Smooth muscle cell (in vitro differentiated cells): ENCODE measurements around the gene GALT. TPM values are rescaled to one million over a fixed set of nuclear protein-coding genes. Genes with fewer than 3 reads are reported as not detected.

ENCODE experiments used
- DNase-seq: peaks from one replicate; lab custom pipeline; 2025; ENCODE audit not compliant: unreplicated experiment; lab: John Stamatoyannopoulos, UW
- H2AFZ ChIP-seq: fragments of 200-600 bp; sonication (generic); 2 replicates; pipeline ENCODE4 v1.6.0; 2016; ENCODE audit warnings: antibody characterized with exemption, low read depth, mild to moderate bottlenecking
- H3F3A ChIP-seq: fragments of 200-600 bp; sonication (generic); 2 replicates; pipeline ENCODE4 v1.6.0; 2017; ENCODE audit warnings: antibody characterized with exemption, low read depth
- H3K27ac ChIP-seq: fragments of 200-600 bp; sonication (generic); 2 replicates; pipeline ENCODE4 v1.5.1; 2016; ENCODE audit warnings: low read depth, mild to moderate bottlenecking
- H3K27me3 ChIP-seq: fragments of 200-600 bp; sonication (generic); 2 replicates; pipeline ENCODE4 v1.6.1; 2016; ENCODE audit warnings: low read depth, mild to moderate bottlenecking
- H3K36me3 ChIP-seq: fragments of 200-600 bp; sonication (generic); 2 replicates; pipeline ENCODE4 v1.5.1; 2016; ENCODE audit warnings: low read depth
- H3K4me1 ChIP-seq: fragments of 200-600 bp; sonication (generic); 2 replicates; pipeline ENCODE4 v1.5.1; 2016; ENCODE audit warnings: low read depth
- H3K4me2 ChIP-seq: fragments of 200-600 bp; sonication (generic); 2 replicates; pipeline ENCODE4 v1.6.0; 2016; ENCODE audit warnings: mild to moderate bottlenecking
- H3K4me3 ChIP-seq: fragments of 200-600 bp; sonication (generic); 2 replicates; pipeline ENCODE4 v1.5.1; 2016; ENCODE audit warnings: mild to moderate bottlenecking
- H3K79me2 ChIP-seq: fragments of 200-600 bp; sonication (generic); 2 replicates; pipeline ENCODE4 v1.6.0; 2016; ENCODE audit warnings: low read depth, mild to moderate bottlenecking
- H3K9ac ChIP-seq: fragments of 200-600 bp; sonication (generic); 2 replicates; pipeline ENCODE4 v1.6.0; 2016; ENCODE audit warnings: low read depth
- H3K9me3 ChIP-seq: fragments of 200-600 bp; sonication (generic); replicated peaks from 2 replicates; pipeline ENCODE4 v1.5.1; 2016; ENCODE audit warnings: low read depth
- H4K20me1 ChIP-seq: fragments of 200-600 bp; sonication (generic); 2 replicates; pipeline ENCODE4 v1.6.0; 2016; ENCODE audit warnings: low read depth
- WGBS: methylation state at CpG from one replicate; pipeline ENCODE4 v1.1.7; 2016; ENCODE audit warnings: low lambda C conversion rate; 5-methylcytosine and 5-hydroxymethylcytosine counted together
- polyA plus RNA-seq: library from polyadenylated mRNA; unstranded; fragments of >200 nt; fragmentation: Nextera tagmentation; extraction: Ambion mirVana; gene quantifications from 2 replicates; pipeline ENCODE4 v1.2.1, GENCODE V29; 2016
- total RNA-seq: library from RNA; depleted of rRNA; stranded (reverse); fragments of >200 nt; gene quantifications from 2 replicates; pipeline ENCODE4 v1.2.3, GENCODE V29; 2014
- TF ChIP-seq, protein P1 (sequence below): fragments of 200-600 bp; sonication (generic); IDR thresholded peaks from 2 replicates; pipeline ENCODE4 v1.5.1; 2017; ENCODE audit warnings: borderline replicate concordance, mild to moderate bottlenecking, antibody characterized with exemption; ENCODE audit not compliant: insufficient read depth, poor library complexity, severe bottlenecking

GALT gene
- total and polyA plus RNA-seq, 2 experiments from 2014 or later: 32.9 to 46.4 TPM

DNA sequence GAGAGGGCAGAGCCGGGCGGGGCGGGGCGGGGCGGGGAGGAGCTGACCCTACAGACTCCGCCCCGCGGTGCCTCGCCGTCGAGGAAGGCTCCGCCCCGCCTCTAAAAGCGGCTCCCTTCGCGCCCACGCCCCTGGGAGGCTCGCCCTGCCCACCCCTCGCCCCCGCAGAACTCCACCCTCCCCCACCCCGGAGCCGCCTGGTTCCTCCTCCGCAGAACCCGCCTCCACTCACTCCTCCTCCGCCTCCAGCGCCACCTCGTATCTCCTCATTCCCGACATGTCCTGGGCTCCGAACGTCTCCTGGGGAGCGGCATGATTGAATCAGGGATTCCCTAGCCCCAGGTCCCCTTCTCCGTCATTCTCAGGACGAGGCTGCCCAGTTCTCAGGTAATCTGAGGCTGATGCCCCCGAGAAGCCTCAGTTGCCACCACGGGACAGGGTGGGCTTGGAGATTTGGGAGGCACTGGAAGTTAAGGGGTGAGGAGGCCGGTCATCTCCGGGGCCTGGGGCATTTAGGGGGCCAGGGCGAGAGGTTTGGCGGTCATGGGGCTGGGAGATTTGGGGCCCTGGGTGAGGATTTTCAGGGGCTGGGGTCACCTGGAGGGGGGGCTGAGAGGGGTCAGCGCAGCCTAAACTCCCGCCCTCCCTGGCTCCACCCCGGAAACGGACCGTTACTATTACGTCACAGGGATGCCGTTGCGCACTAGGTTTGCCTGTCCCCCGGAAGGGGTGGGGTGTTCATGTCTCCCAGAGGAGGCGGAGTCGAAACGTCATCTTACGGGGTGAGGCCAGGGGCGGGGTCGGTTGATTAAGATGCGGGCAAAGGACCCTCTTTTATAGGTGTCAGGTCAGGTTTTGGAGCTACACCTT, 19.1 kb downstream of the GALT start:
- H2AFZ ChIP-seq: peak overlapping the region; percentile 56
- H3K4me2 ChIP-seq: peak overlapping the region; percentile 86
- WGBS: 2% methylated on average over 29 of the region's 55 CpGs
- H3K9ac ChIP-seq: peak overlapping the region; percentile 89
- H3K27ac ChIP-seq: peak overlapping the region; percentile 93
- H4K20me1 ChIP-seq: no peaks in the 10 kb centered on the region
- H3K9me3 ChIP-seq: no peaks in the 10 kb centered on the region
- peak; percentile 84 for DNase-seq
- TF ChIP-seq, protein P1, sequence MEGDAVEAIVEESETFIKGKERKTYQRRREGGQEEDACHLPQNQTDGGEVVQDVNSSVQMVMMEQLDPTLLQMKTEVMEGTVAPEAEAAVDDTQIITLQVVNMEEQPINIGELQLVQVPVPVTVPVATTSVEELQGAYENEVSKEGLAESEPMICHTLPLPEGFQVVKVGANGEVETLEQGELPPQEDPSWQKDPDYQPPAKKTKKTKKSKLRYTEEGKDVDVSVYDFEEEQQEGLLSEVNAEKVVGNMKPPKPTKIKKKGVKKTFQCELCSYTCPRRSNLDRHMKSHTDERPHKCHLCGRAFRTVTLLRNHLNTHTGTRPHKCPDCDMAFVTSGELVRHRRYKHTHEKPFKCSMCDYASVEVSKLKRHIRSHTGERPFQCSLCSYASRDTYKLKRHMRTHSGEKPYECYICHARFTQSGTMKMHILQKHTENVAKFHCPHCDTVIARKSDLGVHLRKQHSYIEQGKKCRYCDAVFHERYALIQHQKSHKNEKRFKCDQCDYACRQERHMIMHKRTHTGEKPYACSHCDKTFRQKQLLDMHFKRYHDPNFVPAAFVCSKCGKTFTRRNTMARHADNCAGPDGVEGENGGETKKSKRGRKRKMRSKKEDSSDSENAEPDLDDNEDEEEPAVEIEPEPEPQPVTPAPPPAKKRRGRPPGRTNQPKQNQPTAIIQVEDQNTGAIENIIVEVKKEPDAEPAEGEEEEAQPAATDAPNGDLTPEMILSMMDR: no peak
- peak overlapping the region; percentile 74 for H3K4me3 ChIP-seq
- H3F3A ChIP-seq: peaks cover 8% of the 10 kb centered on the region
- no peaks in the 10 kb centered on the region for H3K36me3 ChIP-seq
- H3K79me2 ChIP-seq: peaks cover 5% of the 10 kb centered on the region
- no peaks in the 10 kb centered on the region for H3K27me3 ChIP-seq
- H3K4me1 ChIP-seq: peaks cover 10% of the 10 kb centered on the region

DNA sequence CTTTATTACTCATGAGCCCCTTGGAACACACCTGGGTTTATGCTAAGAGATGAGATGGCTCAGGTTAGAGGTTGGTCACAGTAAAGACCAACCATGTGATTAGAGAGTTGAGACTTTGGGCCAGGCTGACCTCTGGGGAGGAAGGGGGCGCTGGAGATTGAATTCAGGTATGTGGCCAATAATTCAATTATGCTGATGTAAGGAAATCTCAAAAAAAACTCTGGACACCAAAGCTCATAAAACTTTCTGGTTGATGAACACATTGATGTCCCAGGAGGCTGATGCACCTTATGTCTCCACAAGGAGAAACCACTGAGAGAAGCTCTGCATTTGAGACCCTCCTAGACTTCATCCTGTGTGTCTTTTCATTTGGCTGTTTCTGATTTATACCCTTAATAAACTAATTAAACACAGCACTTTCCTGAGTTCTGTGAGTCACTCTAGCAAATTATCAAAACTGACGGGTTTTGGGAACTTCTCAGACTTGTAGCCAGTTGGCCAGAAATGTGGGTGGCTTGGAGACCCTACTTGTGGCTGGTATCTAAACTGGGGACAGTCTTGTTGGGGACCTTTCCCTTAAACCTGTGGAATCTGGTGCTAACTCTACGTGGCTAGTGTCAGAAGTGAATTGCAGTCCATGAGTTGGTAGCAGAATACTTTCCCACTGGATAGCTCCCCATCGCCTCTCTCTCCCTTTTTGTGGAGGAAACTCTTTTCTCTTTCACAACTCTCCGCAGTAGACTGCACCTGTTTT, 23.5 kb downstream of the GALT start:
- Histone ChIP-seq H4K20me1 (no peaks in the 10 kb centered on the region), H3K79me2 (peaks cover 5% of the 10 kb centered on the region), H2AFZ (no peak overlapping the region), H3K4me2 (no peak overlapping the region), H3K27ac (no peak overlapping the region), H3F3A (peaks cover 3% of the 10 kb centered on the region), H3K4me1 (peaks cover 5% of the 10 kb centered on the region), H3K4me3 (no peak overlapping the region), H3K36me3 (no peaks in the 10 kb centered on the region), H3K27me3 (no peaks in the 10 kb centered on the region), H3K9me3 (no peaks in the 10 kb centered on the region), H3K9ac (no peak overlapping the region)
- DNase-seq: no peak
- TF ChIP-seq, protein P1: no peak
- WGBS: 95% methylated on average over 5 of the region's 5 CpGs

DNA sequence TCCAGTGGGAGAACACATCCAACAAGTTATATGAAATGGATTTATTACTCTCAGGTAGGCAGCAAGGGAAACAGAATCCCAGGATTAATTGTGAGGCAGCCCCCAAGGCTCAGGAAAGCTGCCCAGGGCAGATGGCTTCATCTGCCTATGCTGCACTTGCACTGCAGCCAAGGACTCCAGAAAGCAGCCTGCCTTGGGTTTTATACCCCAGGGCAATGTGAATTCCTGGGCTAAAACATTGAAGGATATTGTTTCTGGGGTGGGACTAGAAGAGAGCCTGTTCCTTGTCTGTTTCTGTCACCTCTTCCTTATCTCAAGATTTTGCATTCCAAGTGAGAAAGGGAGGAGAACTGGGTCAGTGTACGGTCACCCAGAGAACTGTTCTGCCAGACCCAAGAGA, 24.8 kb downstream of the GALT start:
- no peak for DNase-seq
- H4K20me1 ChIP-seq: no peaks in the 10 kb centered on the region
- H3F3A ChIP-seq: peaks cover 3% of the 10 kb centered on the region
- H3K4me2 ChIP-seq: no peak overlapping the region
- H3K27me3 ChIP-seq: no peaks in the 10 kb centered on the region
- H3K79me2 ChIP-seq: peaks cover 3% of the 10 kb centered on the region
- no peak overlapping the region for H3K27ac ChIP-seq
- no peaks in the 10 kb centered on the region for H3K9me3 ChIP-seq
- no peak overlapping the region for H3K4me3 ChIP-seq
- no peak overlapping the region for H2AFZ ChIP-seq
- WGBS: 47% methylated on average over 1 of the region's 1 CpG
- TF ChIP-seq, protein P1: no peak
- peaks cover 3% of the 10 kb centered on the region for H3K4me1 ChIP-seq
- H3K36me3 ChIP-seq: no peaks in the 10 kb centered on the region
- H3K9ac ChIP-seq: no peak overlapping the region
